Daoy (cell line): Measurements from ENCODE around the gene CD2. TPM values are rescaled to one million over a fixed set of nuclear protein-coding genes. Genes with fewer than 3 reads are reported as not detected.

Source experiments
- DNase-seq: peaks from one replicate; pipeline ENCODE4 v3.0.0-alpha.2; 2015; ENCODE audit warnings: low read depth
- total RNA-seq: library from RNA; depleted of rRNA; stranded (reverse); fragments of >200 nt; shearing (Covaris generic); gene quantifications from 2 replicates; pipeline ENCODE4 v1.2.3, GENCODE V29; 2014

CD2 gene
- total RNA-seq, 1 experiment from 2014 or later: not detected

DNA sequence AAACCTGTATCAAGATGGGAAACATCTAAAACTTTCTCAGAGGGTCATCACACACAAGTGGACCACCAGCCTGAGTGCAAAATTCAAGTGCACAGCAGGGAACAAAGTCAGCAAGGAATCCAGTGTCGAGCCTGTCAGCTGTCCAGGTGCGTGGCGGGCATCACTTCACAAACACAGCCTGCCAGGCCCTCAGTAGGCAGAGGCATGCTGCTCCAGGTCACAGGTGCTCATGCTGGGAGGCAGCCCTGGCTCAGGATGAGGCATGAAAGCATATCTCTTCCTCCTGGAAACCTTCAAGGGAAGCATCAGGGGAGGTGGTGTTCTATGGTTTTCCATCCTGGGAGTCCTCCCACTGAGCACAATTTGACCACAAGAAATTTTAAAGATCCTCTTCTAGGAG lies 6.3 kb downstream of the CD2 start:
- DNase-seq: no peak

GRCh38 chr1:116760996-116761665 lies 6.9 kb downstream of the CD2 start:
- no peak for DNase-seq

DNA sequence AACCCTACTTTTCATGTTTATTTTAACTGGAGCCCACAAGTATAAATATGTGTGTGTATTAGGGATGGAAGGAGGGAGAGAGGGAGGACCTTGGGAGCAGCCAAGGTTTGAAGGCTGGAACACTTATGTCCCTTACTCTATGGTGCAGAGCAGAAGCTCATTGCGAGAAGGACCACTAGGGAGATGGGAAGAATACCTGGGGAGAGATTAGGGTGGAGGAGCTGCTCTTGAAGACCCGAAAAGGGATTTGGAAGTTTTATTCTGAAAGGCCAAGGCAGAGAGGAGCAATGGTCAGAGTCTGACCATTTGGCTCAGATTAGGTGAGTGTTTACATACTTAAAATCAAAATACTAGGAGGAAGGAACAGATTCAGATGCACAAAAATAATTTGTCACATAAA lies 8.1 kb downstream of the CD2 start:
- no peak for DNase-seq

DNA sequence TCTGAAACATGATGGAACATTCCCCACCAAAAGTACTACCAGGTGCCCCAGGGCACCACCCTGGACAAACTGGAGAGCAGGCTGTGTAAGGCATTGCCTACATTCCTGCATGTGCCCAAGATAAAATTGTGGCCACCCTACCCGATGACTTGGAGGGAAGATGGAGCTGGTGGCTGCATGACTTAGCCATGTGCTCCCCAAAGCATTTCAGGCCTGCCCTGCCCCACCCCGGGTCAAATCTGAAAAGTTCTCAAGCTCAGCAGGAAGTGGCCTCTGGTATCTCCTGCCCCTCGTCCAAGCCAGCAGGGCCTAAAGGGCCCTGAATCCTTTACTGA lies 8.5 kb downstream of the CD2 start:
- DNase-seq: no peak

GRCh38 chr1:116763116-116763786 lies 9.0 kb downstream of the CD2 start:
- no peak for DNase-seq

GRCh38 chr1:116763787-116764465 lies 9.7 kb downstream of the CD2 start:
- peak; percentile 55 for DNase-seq

DNA sequence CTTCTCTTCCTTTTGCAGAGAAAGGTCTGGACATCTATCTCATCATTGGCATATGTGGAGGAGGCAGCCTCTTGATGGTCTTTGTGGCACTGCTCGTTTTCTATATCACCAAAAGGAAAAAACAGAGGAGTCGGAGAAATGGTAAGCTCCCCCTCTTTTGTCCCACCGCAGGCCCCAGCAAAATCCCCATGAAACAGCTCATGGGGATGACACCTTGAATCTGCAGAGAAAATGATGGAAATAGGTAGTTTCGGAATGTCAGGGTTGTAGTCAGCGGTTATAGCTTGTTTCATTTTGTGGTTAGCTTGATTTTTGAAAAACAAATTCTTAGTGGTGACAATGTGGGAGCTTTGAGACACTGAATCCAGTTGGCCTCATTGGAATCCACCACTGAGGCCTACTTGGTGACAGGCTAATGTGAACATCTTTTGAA lies 10.3 kb downstream of the CD2 start:
- DNase-seq: no peak

DNA sequence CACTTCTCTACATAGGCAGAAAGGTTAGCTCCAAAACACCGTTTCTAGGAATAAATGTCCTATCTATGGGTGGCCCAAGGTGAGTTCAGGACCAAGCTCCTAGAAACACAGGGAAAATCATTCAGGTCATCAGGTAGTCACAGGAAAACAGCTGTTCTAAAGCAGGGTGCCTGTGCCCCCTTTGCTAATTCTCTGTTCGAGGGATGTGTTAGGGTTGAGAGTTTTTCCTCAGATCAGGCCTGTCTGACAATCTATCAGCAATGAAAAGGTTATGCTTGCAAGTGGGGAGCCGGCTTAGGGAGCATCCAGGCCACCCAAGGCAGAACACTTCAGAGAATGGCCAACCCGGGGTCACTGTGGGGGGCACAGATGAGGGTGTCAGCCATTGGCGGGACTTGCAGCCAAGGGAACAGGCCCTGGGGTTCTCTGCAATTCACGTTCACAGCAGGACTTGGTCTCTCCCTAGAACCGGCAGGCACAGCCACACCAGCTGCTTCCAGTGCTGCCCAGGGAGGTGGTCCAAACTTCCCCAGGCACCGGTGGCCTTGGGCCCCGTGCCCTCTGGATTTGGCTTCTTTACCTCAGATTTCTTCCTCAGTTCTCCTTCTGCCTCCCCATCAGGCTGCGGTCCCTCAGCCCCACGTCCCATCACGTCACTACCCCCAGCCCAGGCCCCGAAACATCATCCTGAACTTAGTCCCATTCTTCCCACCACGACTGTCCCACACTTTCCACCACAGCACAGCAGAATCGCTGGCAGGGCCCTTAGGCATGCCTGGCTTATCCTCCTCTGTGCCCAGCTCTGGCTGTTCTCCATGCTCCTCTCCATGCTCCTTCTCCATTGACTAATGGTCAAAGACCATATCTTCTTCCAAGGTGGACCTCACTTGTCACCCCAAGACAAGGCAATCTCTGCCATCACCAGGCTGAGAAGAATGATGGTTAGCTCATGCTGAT lies 11.0 kb downstream of the CD2 start:
- DNase-seq: no peak

GRCh38 chr1:116765962-116766361 lies 11.7 kb downstream of the CD2 start:
- DNase-seq: no peak

DNA sequence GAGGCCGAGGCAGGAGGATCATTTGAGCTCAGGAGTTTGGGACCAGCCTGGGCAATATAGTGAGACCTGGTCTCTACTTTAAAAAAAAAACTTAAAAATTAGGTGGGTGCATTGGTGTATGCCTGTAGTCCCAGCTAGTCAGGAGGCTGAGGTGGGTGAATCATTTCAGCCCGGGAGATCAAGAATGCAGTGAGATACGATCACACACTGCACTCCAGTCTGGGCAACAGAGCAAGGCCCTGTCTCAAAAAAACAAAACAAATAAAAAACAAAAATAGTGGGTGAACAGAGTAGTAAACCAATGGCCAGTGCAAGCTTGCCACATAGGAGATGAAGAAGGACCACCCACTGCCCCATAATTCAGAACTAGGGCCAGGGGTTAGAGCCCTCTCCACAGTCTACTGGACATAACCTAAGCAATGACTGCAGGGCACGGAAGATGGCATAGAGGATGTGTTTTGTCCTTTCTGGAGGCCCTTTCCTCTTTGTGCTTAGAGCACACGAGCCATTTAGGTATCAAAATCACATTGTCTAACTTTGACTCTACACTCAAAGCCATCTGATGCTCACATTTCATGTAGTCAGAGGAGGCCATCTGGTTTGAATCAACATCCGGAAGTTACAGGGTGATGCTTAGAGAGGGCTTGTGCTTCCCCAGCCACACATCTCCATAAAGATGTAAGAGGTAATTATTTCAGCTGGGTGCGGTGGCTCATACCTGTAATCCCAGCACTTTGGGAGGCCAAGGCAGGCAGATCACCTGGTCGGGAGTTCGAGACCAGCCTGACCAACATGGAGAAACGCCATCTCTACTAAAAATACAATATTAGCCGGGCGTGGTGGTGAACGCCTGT lies 12.6 kb downstream of the CD2 start:
- DNase-seq: no peak

DNA sequence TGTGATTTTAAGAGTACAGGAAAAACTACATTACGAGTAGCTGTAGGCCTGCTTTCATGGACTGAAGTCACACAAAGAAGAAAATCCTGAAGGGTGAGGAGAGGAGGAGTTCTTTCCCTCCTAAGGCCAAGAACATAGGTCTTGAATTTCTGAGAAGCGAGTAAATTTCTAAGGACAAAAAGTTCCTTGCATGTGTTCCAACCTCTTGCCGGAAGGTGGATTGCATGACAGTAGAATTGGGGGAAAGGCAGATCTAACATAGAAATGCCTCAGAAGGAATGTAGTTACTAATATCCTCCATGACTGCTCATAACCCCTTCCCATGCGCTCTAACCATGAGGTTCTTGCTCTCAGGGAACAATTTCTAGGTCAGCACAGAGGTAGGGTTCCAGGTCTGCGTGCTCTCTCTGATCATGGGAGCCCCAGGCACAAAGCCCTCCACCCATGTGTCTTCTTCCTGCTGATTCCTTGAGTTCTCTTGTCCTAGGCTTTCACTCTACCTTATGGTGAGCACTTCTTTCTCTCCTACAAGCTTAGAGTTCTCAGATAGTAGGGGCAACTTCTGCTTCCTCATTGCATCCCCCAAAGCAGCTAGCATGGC lies 13.7 kb downstream of the CD2 start:
- no peak for DNase-seq

- DNase-seq: no peak
Observed at GRCh38 chr1:116768416-116769103, 14.3 kb downstream of the CD2 start.

GRCh38 chr1:116769104-116769452 lies 14.8 kb downstream of the CD2 start:
- DNase-seq: no peak

DNA sequence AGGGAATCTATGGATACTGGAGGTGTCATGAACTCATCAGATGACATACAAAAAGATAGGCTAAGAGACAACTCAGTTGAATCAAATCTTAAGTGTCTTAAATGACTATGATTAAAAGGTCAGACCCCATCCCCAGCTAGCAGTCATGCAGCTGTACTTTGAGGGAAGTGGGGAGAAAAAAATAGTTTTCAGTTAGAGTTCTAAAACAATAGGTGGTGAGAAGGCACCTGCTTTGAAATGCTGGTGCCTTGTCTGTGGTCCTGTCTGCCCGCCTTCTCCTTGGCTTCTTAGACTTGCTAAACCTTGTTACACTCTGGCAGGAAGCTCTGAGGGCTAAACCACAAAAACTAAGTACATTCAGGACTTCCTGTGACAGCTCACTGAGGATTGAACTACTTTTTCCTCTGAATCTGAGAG lies 15.3 kb downstream of the CD2 start:
- DNase-seq: peak; percentile 74

DNA sequence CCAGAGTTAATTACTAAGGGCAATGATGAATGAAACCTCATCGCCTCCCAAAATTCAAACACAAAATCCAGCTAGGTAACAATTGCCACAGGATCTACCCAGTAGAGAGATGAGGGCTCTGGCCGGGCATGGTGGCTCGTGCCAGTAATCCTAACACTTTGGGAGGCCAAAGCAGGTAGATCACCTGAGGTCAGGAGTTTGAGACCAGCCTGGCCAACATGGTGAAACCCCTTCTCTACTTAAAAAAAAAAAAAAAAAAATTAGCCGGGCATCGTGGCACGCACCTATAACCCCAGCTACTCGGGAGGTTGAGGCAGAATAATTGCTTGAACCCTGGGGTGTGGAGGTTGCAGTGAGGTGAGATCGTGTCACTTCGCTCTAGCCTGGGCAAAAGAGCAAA lies 15.8 kb downstream of the CD2 start:
- no peak for DNase-seq

GRCh38 chr1:116770625-116771024 lies 16.4 kb downstream of the CD2 start:
- DNase-seq: no peak

GRCh38 chr1:116771997-116772647 lies 17.9 kb downstream of the CD2 start:
- no peak for DNase-seq

GRCh38 chr1:116772648-116773045 lies 18.4 kb downstream of the CD2 start:
- no peak for DNase-seq

- no peak for DNase-seq
Observed at GRCh38 chr1:116775116-116775752, 21.0 kb downstream of the CD2 start.
